SK-N-SH treated with all-trans-retinoic acid at 6 μM for 48 hours (cell line): ENCODE results near the gene GRIN3A.

Source experiments
- ATAC-seq: fragments of 200-7000 bp; cut with Tn5 transposase; 3 replicates; pipeline ENCODE4 v1.9.1; 2020; ENCODE audit warnings: mild to moderate bottlenecking, moderate library complexity
- ARNTL ChIP-seq: fragments of 450-650 bp; formaldehyde crosslinking; IDR thresholded peaks from 2 replicates; pipeline ENCODE4 v1.5.0; 2020; ENCODE audit warnings: low read depth, mild to moderate bottlenecking, moderate library complexity, borderline replicate concordance
- BACH2 ChIP-seq: fragments of 250-450 bp; sonication (Bioruptor Pico); IDR thresholded peaks from 2 replicates; pipeline ENCODE4 v1.9.0; 2021; ENCODE audit warnings: mild to moderate bottlenecking, borderline replicate concordance
- CREB5 ChIP-seq: fragments of 250-450 bp; sonication (Bioruptor Pico); IDR thresholded peaks from 2 replicates; pipeline ENCODE4 v1.5.1; 2020; ENCODE audit warnings: low read depth, mild to moderate bottlenecking, moderate library complexity
- CSDC2 ChIP-seq: fragments of 250-450 bp; sonication (Bioruptor Pico); IDR thresholded peaks from 2 replicates; pipeline ENCODE4 v1.5.0; 2020; ENCODE audit warnings: mild to moderate bottlenecking, moderate library complexity
- CSRNP3 ChIP-seq: fragments of 250-450 bp; sonication (Bioruptor Pico); IDR thresholded peaks from 2 replicates; pipeline ENCODE4 v1.5.1; 2021; ENCODE audit warnings: mild to moderate bottlenecking, moderate library complexity
- GLIS3 ChIP-seq: fragments of 250-450 bp; sonication (Bioruptor Pico); IDR thresholded peaks from 2 replicates; pipeline ENCODE4 v1.5.0; 2020; ENCODE audit warnings: mild to moderate bottlenecking, moderate library complexity
- OSR1 ChIP-seq: fragments of 250-450 bp; sonication (Bioruptor Pico); IDR thresholded peaks from 2 replicates; pipeline ENCODE4 v1.8.0; 2022; ENCODE audit warnings: moderate library complexity, mild to moderate bottlenecking, inconsistent platforms
- PATZ1 ChIP-seq: fragments of 250-450 bp; sonication (Bioruptor Pico); IDR thresholded peaks from 2 replicates; pipeline ENCODE4 v1.8.0; 2020; ENCODE audit warnings: mild to moderate bottlenecking, moderate library complexity, borderline replicate concordance
- POU6F1 ChIP-seq: fragments of 250-450 bp; sonication (Bioruptor Pico); IDR thresholded peaks from 2 replicates; pipeline ENCODE4 v1.8.0; 2021; ENCODE audit warnings: low read depth, mild to moderate bottlenecking, moderate library complexity, borderline replicate concordance
- PPARA ChIP-seq: fragments of 250-450 bp; sonication (Bioruptor Pico); IDR thresholded peaks from 2 replicates; pipeline ENCODE4 v1.5.0; 2020; ENCODE audit warnings: mild to moderate bottlenecking, borderline replicate concordance
- RARB ChIP-seq: fragments of 250-450 bp; sonication (Bioruptor Pico); IDR thresholded peaks from 2 replicates; pipeline ENCODE4 v1.8.0; 2021; ENCODE audit warnings: mild to moderate bottlenecking, moderate library complexity
- TCF4 ChIP-seq: fragments of 250-450 bp; sonication (Bioruptor Pico); IDR thresholded peaks from 2 replicates; pipeline ENCODE4 v1.8.0; 2021; ENCODE audit warnings: mild to moderate bottlenecking, moderate library complexity, borderline replicate concordance
- TOX ChIP-seq: fragments of 250-450 bp; sonication (Bioruptor Pico); IDR thresholded peaks from 2 replicates; pipeline ENCODE4 v1.8.0; 2021; ENCODE audit warnings: mild to moderate bottlenecking, moderate library complexity, borderline replicate concordance
- TSHZ2 ChIP-seq: fragments of 250-450 bp; sonication (Bioruptor Pico); IDR thresholded peaks from 2 replicates; pipeline ENCODE4 v1.5.0; 2020; ENCODE audit warnings: mild to moderate bottlenecking, moderate library complexity
- ZC3H10 ChIP-seq: fragments of 250-450 bp; sonication (Bioruptor Pico); IDR thresholded peaks from 2 replicates; pipeline ENCODE4 v1.5.1; 2021; ENCODE audit warnings: mild to moderate bottlenecking, moderate library complexity
- ZFP3 ChIP-seq: fragments of 250-450 bp; sonication (Bioruptor Pico); IDR thresholded peaks from 2 replicates; pipeline ENCODE4 v1.5.0; 2020; ENCODE audit warnings: mild to moderate bottlenecking, moderate library complexity
- ZNF565 ChIP-seq: fragments of 450-650 bp; formaldehyde crosslinking; conservative IDR thresholded peaks from 2 replicates; pipeline ENCODE4 v1.5.0; 2020; ENCODE audit warnings: low read depth, mild to moderate bottlenecking, moderate library complexity

Gene GRIN3A

GRCh38 chr9:101684665-101685064 is 53.8 kb downstream of the GRIN3A start:
- no peak for ATAC-seq
- no peak for TF ChIP-seq BACH2 (CRISPR knock-in tag)
- TF ChIP-seq OSR1 (CRISPR knock-in tag) = no peak
- no peak for TF ChIP-seq PPARA (CRISPR knock-in tag)
- TF ChIP-seq POU6F1 (CRISPR knock-in tag) = no peak
- TF ChIP-seq ARNTL (CRISPR knock-in tag) = no peak
- TF ChIP-seq GLIS3 (CRISPR knock-in tag) = no peak
- no peak for TF ChIP-seq ZFP3 (CRISPR knock-in tag)
- TF ChIP-seq CREB5 (CRISPR knock-in tag) = no peak
- TF ChIP-seq PATZ1 = no peak

- no peak for TF ChIP-seq CSRNP3 (CRISPR knock-in tag)
- no peak for TF ChIP-seq RARB
- no peak for TF ChIP-seq ZC3H10 (CRISPR knock-in tag)
- TF ChIP-seq TSHZ2 (CRISPR knock-in tag) = no peak
- no peak for TF ChIP-seq OSR1 (CRISPR knock-in tag)
- TF ChIP-seq CSDC2 (CRISPR knock-in tag) = no peak
- no peak for TF ChIP-seq PPARA (CRISPR knock-in tag)
- TF ChIP-seq BACH2 (CRISPR knock-in tag) = no peak
- TF ChIP-seq TOX = no peak
- TF ChIP-seq ZNF565 (CRISPR knock-in tag) = no peak
- no peak for TF ChIP-seq GLIS3 (CRISPR knock-in tag)
- TF ChIP-seq POU6F1 (CRISPR knock-in tag) = no peak
- TF ChIP-seq CREB5 (CRISPR knock-in tag) = no peak
- TF ChIP-seq ZFP3 (CRISPR knock-in tag) = no peak
- TF ChIP-seq, all 23 proteins: peak for 0
- ATAC-seq = no peak
Measured at GRCh38 chr9:101683236-101683635, 55.2 kb downstream of the GRIN3A start.

GRCh38 chr9:101677861-101678260 is 60.6 kb downstream of the GRIN3A start:
- ATAC-seq = peak; percentile 86
- TF ChIP-seq CSRNP3 (CRISPR knock-in tag) (no peak), TSHZ2 (CRISPR knock-in tag) (no peak), TOX (no peak), TCF4 (CRISPR knock-in tag) (0 out of 2 replicates have a peak, but pooled peaks have one; percentile 13), POU6F1 (CRISPR knock-in tag) (no peak)
